ENCODE results near the gene COL20A1.

Gene COL20A1

DNA sequence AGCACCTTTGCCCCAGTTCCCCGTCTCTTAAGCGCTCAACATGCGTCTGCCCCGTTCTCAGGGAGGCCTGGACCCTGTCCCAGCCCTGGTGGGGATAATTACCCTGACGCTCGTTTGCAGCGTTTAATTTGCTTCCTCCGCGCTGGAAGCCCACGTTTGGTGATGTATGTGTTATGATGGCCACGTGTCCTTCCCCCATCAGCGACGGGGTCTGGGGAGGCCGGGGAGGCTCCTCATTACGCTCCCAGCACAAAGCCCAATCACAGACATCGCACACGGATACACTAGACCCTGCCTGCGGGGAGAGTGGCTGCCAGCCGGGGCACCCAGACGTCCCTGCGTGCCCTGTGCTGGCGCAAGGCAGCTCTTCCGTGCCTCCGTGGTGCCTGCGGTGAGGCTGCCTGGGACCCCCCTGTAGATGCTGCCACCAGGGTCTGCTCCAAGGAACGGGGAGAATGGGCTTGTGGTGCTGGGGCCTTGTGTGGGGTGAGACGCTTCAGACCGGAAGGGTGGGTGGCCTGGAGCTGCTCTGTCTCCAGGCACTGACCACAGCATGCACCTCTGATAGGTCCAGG, 78.4 kb downstream of the COL20A1 start:
- no peak overlapping the region for H3K4me3 ChIP-seq (ENCODE audit: control insufficient read depth, low read depth, low read length)
- no peak for DNase-seq (ENCODE audit: low read depth)
- TF ChIP-seq, protein P1, sequence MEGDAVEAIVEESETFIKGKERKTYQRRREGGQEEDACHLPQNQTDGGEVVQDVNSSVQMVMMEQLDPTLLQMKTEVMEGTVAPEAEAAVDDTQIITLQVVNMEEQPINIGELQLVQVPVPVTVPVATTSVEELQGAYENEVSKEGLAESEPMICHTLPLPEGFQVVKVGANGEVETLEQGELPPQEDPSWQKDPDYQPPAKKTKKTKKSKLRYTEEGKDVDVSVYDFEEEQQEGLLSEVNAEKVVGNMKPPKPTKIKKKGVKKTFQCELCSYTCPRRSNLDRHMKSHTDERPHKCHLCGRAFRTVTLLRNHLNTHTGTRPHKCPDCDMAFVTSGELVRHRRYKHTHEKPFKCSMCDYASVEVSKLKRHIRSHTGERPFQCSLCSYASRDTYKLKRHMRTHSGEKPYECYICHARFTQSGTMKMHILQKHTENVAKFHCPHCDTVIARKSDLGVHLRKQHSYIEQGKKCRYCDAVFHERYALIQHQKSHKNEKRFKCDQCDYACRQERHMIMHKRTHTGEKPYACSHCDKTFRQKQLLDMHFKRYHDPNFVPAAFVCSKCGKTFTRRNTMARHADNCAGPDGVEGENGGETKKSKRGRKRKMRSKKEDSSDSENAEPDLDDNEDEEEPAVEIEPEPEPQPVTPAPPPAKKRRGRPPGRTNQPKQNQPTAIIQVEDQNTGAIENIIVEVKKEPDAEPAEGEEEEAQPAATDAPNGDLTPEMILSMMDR (conservative IDR thresholded peaks at IDR 0.05; ENCODE audit: control insufficient read depth, insufficient read depth, low read depth, low read length): no peak

DNA sequence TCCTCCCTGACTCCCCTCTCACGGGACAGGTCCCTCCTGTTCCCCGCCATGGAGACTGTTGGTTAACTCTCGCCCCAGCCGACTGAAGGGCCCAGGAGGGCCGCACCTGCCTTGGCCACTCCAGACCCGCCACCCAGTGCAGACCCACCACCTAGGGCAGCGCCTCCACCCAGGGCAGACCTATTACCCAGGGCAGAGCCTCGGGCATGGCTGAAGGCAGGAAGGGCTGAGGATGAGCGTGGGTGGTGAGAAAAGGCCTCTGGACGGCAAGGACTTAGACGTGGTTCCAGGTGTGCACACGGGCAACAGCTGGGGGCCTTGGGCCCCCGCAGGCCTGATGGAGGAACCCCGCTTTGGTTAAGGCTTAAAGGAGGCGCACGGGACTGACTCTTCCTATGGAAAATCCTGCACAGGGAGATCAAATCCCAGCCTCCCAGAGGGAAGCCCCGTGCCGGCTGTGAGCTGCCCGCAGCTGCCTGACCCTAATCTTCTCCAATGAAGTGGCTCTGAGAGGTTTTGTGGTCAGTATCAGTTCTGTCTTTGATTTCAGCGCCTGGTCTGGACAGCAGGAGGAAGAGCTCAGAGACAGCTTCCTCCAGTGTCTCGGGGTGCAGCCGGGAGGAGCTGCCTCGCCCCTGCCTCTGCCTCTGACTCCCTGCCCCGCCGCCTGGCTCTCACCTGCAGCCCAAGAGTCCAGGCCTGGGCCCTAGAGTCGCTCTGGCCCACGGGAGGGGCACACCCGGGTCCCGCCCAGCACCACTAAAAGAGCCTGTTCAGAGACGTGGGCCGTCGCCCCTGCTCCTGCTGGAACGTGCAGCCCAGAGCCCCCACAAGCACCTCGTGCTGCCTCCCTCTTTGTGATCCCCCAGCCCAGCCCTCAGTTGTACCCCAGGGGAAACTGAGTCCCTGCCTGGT, 80.2 kb downstream of the COL20A1 start:
- TF ChIP-seq, protein P1 (conservative IDR thresholded peaks at IDR 0.05; ENCODE audit: control insufficient read depth, insufficient read depth, low read depth, low read length): no peak
- no peak for DNase-seq (ENCODE audit: low read depth)
- no peak overlapping the region for H3K4me3 ChIP-seq (ENCODE audit: control insufficient read depth, low read depth, low read length)

DNA sequence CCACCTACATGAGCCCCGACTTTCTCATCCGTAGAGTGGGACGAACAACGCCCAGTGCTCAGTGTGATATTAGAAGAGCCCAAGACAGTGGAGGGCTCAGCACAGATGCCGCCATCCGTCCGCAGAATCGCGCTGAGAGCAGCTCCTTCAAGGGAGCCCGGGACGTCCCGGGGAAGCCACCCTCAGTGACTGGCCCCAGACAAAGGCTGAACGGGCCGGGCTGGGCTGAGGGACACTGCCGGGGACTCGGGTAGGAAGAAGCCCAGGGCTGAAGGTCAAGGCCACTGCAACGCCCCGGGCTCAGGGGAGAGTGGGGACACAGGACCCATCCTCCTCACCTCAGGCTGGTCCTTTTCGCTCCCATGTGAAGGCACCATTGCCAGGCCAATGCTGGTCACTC, 81.0 kb downstream of the COL20A1 start:
- TF ChIP-seq, protein P1 (conservative IDR thresholded peaks at IDR 0.05; ENCODE audit: control insufficient read depth, insufficient read depth, low read depth, low read length): no peak
- no peak overlapping the region for H3K4me3 ChIP-seq (ENCODE audit: control insufficient read depth, low read depth, low read length)
- DNase-seq (ENCODE audit: low read depth): no peak

DNA sequence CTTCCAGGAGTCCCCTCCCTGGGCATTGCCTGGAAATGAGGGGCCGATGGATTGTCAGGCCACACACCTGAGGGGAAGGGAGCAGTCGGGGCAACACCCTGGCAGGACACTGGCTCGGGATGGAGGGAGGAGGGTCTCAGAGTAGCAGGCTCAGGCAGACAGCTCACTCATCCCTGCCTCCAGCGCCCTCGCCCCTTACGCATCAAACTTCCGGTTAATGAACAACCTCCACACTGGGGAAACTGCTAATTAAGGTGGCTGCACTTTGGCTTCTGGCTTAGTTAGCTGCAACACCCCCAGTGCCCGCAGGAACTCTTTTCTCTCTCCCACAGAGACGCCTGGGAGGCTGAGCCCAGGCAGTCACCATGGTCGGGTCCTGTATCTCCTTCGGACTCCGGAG, 81.5 kb downstream of the COL20A1 start:
- TF ChIP-seq, protein P1 (conservative IDR thresholded peaks at IDR 0.05; ENCODE audit: control insufficient read depth, insufficient read depth, low read depth, low read length): no peak
- DNase-seq (ENCODE audit: low read depth): no peak

DNA sequence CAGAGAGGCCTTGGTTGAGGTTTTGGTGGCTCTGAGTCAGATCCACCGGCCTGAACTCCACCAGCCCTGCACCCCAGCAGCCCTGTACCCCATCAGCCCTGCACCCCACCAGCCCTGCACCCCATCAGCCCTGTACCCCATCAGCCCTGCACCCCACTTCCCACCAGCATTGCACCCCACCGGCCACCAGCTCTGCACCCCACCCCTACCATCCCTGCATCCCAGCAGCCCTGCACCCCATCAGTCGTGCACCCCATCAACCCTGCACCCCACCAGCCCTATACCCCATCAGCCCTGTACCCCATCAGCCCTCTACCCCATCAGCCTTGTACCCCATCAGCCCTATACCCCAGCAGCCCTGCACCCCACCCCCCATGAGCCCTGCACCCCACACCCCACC, 82.5 kb downstream of the COL20A1 start:
- DNase-seq (ENCODE audit: low read depth): no peak
- H3K4me3 ChIP-seq (ENCODE audit: control insufficient read depth, low read depth, low read length): no peak overlapping the region
- TF ChIP-seq, protein P1 (conservative IDR thresholded peaks at IDR 0.05; ENCODE audit: control insufficient read depth, insufficient read depth, low read depth, low read length): no peak

More for the DNA sequence above, 81.5 kb downstream of the COL20A1 start:
- H3K4me3 ChIP-seq (ENCODE audit: control insufficient read depth, low read depth, low read length): no peak overlapping the region

DNA sequence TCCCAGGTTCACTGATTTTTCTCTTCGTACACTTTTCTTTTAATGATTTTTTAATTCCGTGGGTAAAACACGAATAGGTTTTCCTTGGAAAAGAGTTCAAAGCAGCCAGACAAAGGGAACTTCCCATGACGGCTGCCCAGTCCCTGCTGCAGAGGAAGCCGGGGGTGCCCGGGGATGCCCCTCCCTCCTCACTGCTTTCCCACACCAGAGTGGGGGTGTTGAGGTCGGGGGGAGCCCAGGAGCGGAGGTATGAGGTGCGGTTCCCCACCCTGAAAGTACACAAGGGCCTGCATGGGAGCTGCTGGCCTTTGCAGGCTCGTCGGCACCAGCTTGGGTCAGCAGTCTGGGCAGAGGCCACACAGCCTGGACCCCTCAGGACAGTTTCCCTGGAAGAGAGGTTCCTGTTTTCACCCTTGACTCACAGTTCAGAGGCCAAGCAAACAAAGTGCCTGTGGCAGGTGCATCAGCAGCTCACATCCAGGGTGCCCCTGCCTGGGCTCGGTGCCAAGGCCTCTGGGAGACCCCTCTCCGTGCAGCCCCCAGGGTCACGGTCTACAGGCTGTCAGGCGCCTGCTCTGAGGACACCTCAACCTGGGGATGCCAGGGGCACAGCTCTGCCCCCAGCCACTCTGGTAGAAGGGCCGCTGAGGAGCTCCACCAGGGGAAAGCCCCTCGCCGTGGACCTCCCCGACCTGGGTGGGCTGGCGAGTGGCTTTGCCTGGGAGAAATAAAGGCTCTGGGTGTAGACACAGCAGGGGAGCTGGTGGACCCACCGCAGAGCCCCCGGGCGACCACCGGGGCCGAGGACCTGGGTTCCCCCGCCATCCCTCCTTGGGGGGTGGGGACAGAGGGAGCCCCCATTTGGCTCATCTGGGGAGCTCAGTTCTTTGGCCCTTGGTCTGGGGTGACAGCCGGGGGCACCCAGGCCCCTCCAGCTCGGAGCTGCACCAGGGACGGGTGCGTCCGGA, 83.6 kb downstream of the COL20A1 start:
- DNase-seq (ENCODE audit: low read depth): no peak
- TF ChIP-seq, protein P1 (conservative IDR thresholded peaks at IDR 0.05; ENCODE audit: control insufficient read depth, insufficient read depth, low read depth, low read length): no peak
- H3K4me3 ChIP-seq (ENCODE audit: control insufficient read depth, low read depth, low read length): no peak overlapping the region
